Measurements from ENCODE around the gene RGS14.
"Not testable (repeated sequence)": the region's sequence is repeated elsewhere in the genome, so short reads cannot be mapped to it uniquely, and the experiment has no call there.

RGS14 gene

DNA sequence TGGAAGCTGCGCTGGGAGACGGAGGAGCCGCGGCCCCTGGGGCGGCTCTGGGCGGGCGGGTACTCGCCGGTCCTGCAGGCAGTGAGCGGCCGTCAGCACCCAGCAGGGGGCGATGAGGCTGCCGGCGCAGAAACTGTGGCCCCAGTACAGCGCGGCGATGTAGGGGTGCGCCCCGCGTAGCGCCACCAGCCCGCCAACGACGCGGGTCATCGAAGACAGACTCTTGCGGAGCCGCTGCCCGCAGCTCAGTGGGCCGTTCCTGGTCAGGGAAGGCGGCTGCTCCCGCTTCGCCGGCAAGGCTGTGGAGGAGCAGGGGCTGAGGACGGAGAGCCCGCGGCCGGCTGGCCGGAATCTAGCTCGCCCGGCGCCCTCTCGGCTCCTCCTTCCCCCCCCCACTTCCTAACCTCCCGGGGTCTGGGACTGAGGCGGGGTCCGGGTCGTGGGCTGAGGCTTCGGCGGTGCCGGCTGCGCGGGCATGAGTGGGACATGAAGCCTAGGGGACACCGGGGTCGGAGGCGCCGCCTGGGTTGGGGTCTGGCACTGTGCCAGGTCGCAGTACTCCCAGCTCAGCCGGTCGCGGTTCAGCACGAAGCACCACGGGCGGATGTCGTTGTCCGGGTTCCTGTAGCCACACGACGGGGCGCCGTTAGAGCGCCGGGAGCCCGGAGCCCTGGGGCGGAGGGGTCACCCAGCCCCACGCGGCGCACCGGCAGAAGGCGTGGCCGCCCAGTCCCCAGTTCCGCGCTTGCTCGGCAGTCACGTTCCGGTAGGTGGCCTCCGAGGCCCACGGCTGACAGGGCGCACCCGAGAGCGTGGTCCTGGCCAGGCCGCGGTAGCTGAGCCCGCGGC, 46.3 kb downstream of the RGS14 start:
- DNase-seq (ENCODE audit: low read depth), result peak; percentile 70

GRCh38 chr5:177404641-177405179, 47.0 kb downstream of the RGS14 start:
- no peak for DNase-seq (ENCODE audit: low read depth)

- DNase-seq (ENCODE audit: low read depth), result no peak
These were observed 47.6 kb downstream of the RGS14 start for GRCh38 chr5:177405312-177405711.

DNA sequence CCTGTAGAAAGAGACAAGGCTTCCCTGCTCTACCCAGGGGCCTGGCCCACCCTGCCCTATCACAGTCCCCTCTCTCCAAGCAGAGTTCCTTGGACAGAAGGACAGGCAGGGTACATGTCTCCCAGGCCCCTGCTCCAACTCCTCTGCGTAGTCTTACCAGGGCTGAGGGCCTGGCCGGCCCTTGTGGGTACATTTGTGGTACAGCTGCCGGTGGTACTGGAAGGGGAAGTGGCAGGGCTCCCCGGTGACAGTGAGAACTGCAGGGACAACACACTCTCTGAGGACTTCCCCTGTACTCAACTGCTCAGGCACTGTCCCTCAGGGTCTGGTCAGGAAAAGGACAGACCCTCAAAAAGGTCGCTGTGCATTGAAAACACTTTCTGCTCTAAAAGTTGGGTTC, 48.1 kb downstream of the RGS14 start:
- no peak for DNase-seq (ENCODE audit: low read depth)

DNA sequence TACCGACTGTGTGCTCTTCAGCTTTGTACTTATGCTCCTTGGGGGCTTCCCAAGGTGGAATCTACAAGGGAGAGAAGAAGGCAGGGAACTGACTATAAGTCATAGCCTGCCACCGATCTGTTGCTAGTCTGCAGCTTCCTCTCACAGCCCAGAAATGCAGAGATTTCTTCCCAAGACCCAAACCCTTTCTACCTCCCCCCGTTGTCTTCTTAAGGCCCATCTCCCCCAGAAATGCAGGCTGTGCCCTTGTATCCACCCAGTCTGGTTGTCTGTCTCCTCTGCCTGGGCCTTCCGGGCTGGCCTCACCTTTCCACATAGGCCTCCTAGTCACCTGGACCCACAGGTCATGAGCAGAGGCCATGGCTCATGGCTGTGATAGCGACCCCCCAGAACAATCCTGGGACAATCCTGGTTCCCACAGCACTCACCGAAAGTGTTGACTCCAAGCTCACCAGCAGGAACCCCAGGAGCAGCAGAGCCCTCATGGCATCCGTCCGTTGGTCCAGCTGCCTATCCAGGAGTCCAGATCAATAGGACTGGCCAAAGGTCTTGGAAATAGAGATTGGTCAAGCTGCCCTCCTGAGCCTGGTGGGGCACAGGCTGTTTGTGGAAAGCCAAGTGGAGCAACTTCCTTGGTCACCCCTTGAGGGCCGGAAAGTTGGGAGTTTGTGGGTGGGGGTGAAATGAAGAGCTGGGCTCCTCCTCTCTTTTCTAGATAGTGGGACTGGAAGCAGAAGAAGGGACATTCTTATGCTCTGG, 51.5 kb downstream of the RGS14 start, which contains the start of gene F12:
Gene F12, minus strand, starts transcription at position 522 of the 759 bp plus-strand sequence. Its CDS starts 37 bp downstream, at position 485.
- no peak for DNase-seq (ENCODE audit: low read depth)

GRCh38 chr5:177410575-177410974, 52.9 kb downstream of the RGS14 start:
- no peak for DNase-seq (ENCODE audit: low read depth)

GRCh38 chr5:177412603-177413233, 55.0 kb downstream of the RGS14 start:
- DNase-seq (ENCODE audit: low read depth), result no peak

DNA sequence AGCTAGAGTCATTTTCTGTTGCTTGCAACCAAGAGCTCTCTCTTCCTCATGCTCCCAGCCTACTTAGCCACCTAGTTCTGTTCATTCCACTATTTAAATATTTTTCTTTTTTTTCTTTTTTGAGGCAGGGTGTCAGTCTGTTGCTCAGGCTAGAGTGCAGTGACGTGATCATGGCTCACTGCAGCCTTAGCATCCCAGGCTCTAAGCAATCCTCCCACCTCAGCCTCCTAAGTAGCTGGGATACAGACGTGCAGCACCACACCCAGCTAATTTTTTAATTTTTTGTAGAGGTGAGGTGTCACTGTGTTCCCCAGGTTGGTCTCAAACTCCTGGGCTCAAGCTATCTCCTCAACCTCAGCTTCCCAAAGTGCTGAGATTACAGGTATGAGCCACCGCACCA, 56.8 kb downstream of the RGS14 start:
- no peak for DNase-seq (ENCODE audit: low read depth)

- not testable (repeated sequence) for DNase-seq (ENCODE audit: low read depth)
These were observed 59.4 kb downstream of the RGS14 start for GRCh38 chr5:177417081-177417480.

GRCh38 chr5:177419046-177419445, 61.3 kb downstream of the RGS14 start:
- DNase-seq (ENCODE audit: low read depth), result no peak

DNA sequence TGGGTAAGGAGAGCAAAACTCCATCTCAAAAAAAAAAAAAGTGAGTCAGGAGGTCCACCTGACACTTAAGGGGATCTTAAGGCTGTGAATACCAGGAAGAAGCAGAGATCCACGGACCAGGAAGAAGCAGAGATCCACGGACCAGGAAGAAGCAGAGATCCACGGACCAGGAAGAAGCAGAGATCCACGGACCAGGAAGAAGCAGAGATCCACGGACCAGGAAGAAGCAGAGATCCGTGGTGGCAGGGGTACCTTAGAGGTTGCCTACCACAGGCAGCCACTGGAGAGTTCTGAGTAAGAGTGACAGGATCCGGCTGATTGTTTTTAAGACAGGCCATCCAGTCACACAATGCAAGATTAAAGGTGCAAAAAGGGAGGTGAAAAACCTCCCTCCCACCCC, 62.7 kb downstream of the RGS14 start:
- DNase-seq (ENCODE audit: low read depth), result not testable (repeated sequence)

- no peak for DNase-seq (ENCODE audit: low read depth)
These were observed 63.5 kb downstream of the RGS14 start for GRCh38 chr5:177421062-177421798.
